ENCODE results near the gene CDCA3.

CDCA3 gene

GRCh38 chr12:6833189-6833890 is 17.7 kb downstream of the CDCA3 start:
- Histone ChIP-seq H3K27me3 (ENCODE audit: control insufficient read depth, insufficient read depth, low read length) (peaks cover 24% of the 10 kb centered on the region), H3K36me3 (ENCODE audit: control insufficient read depth, insufficient read depth, low read length) (no peaks in the 10 kb centered on the region), H3K4me3 (ENCODE audit: low read length) (no peak overlapping the region), H3K9me3 (ENCODE audit: control insufficient read depth, low read length) (no peaks in the 10 kb centered on the region), H3K4me1 (ENCODE audit: control insufficient read depth, insufficient read depth, low read length) (peaks cover 14% of the 10 kb centered on the region), H3K9ac (ENCODE audit: low read length) (no peak overlapping the region)

GRCh38 chr12:6832125-6832524 is 19.0 kb downstream of the CDCA3 start:
- no peaks in the 10 kb centered on the region for H3K9me3 ChIP-seq (ENCODE audit: control insufficient read depth, low read length)
- H3K4me1 ChIP-seq (ENCODE audit: control insufficient read depth, insufficient read depth, low read length): peaks cover 19% of the 10 kb centered on the region
- H3K27me3 ChIP-seq (ENCODE audit: control insufficient read depth, insufficient read depth, low read length): peaks cover 34% of the 10 kb centered on the region
- H3K36me3 ChIP-seq (ENCODE audit: control insufficient read depth, insufficient read depth, low read length): no peaks in the 10 kb centered on the region
- H3K9ac ChIP-seq (ENCODE audit: low read length): no peak overlapping the region
- no peak overlapping the region for H3K4me3 ChIP-seq (ENCODE audit: low read length)

GRCh38 chr12:6831450-6831995 is 19.6 kb downstream of the CDCA3 start:
- no peak overlapping the region for H3K9ac ChIP-seq (ENCODE audit: low read length)
- no peaks in the 10 kb centered on the region for H3K9me3 ChIP-seq (ENCODE audit: control insufficient read depth, low read length)
- H3K27me3 ChIP-seq (ENCODE audit: control insufficient read depth, insufficient read depth, low read length): peaks cover 40% of the 10 kb centered on the region
- peaks cover 21% of the 10 kb centered on the region for H3K4me1 ChIP-seq (ENCODE audit: control insufficient read depth, insufficient read depth, low read length)
- H3K36me3 ChIP-seq (ENCODE audit: control insufficient read depth, insufficient read depth, low read length): no peaks in the 10 kb centered on the region
- H3K4me3 ChIP-seq (ENCODE audit: low read length): no peak overlapping the region

- Histone ChIP-seq H3K9ac (ENCODE audit: low read length) (no peak overlapping the region), H3K36me3 (ENCODE audit: control insufficient read depth, insufficient read depth, low read length) (no peaks in the 10 kb centered on the region)
Measured at GRCh38 chr12:6830999-6831398, 20.1 kb downstream of the CDCA3 start.

GRCh38 chr12:6830286-6830890 is 20.7 kb downstream of the CDCA3 start:
- H3K36me3 ChIP-seq (ENCODE audit: control insufficient read depth, insufficient read depth, low read length): no peaks in the 10 kb centered on the region
- H3K9ac ChIP-seq (ENCODE audit: low read length): no peak overlapping the region

More at GRCh38 chr12:6830999-6831398, 20.1 kb downstream of the CDCA3 start:
- Histone ChIP-seq H3K4me1 (ENCODE audit: control insufficient read depth, insufficient read depth, low read length) (peaks cover 21% of the 10 kb centered on the region), H3K4me3 (ENCODE audit: low read length) (no peak overlapping the region), H3K9me3 (ENCODE audit: control insufficient read depth, low read length) (no peaks in the 10 kb centered on the region), H3K27me3 (ENCODE audit: control insufficient read depth, insufficient read depth, low read length) (peaks cover 45% of the 10 kb centered on the region)

GRCh38 chr12:6829536-6830220 is 21.4 kb downstream of the CDCA3 start:
- Histone ChIP-seq H3K36me3 (ENCODE audit: control insufficient read depth, insufficient read depth, low read length) (no peaks in the 10 kb centered on the region), H3K27me3 (ENCODE audit: control insufficient read depth, insufficient read depth, low read length) (peaks cover 59% of the 10 kb centered on the region), H3K9ac (ENCODE audit: low read length) (peak overlapping the region; percentile 73), H3K9me3 (ENCODE audit: control insufficient read depth, low read length) (no peaks in the 10 kb centered on the region), H3K4me3 (ENCODE audit: low read length) (no peak overlapping the region), H3K4me1 (ENCODE audit: control insufficient read depth, insufficient read depth, low read length) (peaks cover 17% of the 10 kb centered on the region)

More at GRCh38 chr12:6830286-6830890, 20.7 kb downstream of the CDCA3 start:
- Histone ChIP-seq H3K4me3 (ENCODE audit: low read length) (no peak overlapping the region), H3K9me3 (ENCODE audit: control insufficient read depth, low read length) (no peaks in the 10 kb centered on the region), H3K27me3 (ENCODE audit: control insufficient read depth, insufficient read depth, low read length) (peaks cover 51% of the 10 kb centered on the region), H3K4me1 (ENCODE audit: control insufficient read depth, insufficient read depth, low read length) (peaks cover 17% of the 10 kb centered on the region)

- peaks cover 66% of the 10 kb centered on the region for H3K27me3 ChIP-seq (ENCODE audit: control insufficient read depth, insufficient read depth, low read length)
- H3K4me3 ChIP-seq (ENCODE audit: low read length): peak overlapping the region; percentile 50
- H3K9ac ChIP-seq (ENCODE audit: low read length): peak overlapping the region; percentile 73
- peaks cover 17% of the 10 kb centered on the region for H3K4me1 ChIP-seq (ENCODE audit: control insufficient read depth, insufficient read depth, low read length)
- no peaks in the 10 kb centered on the region for H3K9me3 ChIP-seq (ENCODE audit: control insufficient read depth, low read length)
- no peaks in the 10 kb centered on the region for H3K36me3 ChIP-seq (ENCODE audit: control insufficient read depth, insufficient read depth, low read length)
Measured at GRCh38 chr12:6828781-6829535, 22.1 kb downstream of the CDCA3 start.

- no peaks in the 10 kb centered on the region for H3K9me3 ChIP-seq (ENCODE audit: control insufficient read depth, low read length)
- peaks cover 74% of the 10 kb centered on the region for H3K27me3 ChIP-seq (ENCODE audit: control insufficient read depth, insufficient read depth, low read length)
- H3K4me1 ChIP-seq (ENCODE audit: control insufficient read depth, insufficient read depth, low read length): peaks cover 17% of the 10 kb centered on the region
- H3K4me3 ChIP-seq (ENCODE audit: low read length): peak within 1 kb of the TSS; percentile 50
- H3K9ac ChIP-seq (ENCODE audit: low read length): peak within 1 kb of the TSS; percentile 73
- H3K36me3 ChIP-seq (ENCODE audit: control insufficient read depth, insufficient read depth, low read length): no peaks in the 10 kb centered on the region
Measured at GRCh38 chr12:6827982-6828780, 22.9 kb downstream of the CDCA3 start, which contains the start of gene P3H3. TSS of gene P3H3 (plus strand) at chr12:6828407. CDS start at chr12:6828441, 34 bp downstream.

GRCh38 chr12:6827437-6827911 is 23.6 kb downstream of the CDCA3 start:
- no peak overlapping the region for H3K4me3 ChIP-seq (ENCODE audit: low read length)
- H3K36me3 ChIP-seq (ENCODE audit: control insufficient read depth, insufficient read depth, low read length): no peaks in the 10 kb centered on the region
- peaks cover 17% of the 10 kb centered on the region for H3K4me1 ChIP-seq (ENCODE audit: control insufficient read depth, insufficient read depth, low read length)
- H3K27me3 ChIP-seq (ENCODE audit: control insufficient read depth, insufficient read depth, low read length): peaks cover 79% of the 10 kb centered on the region
- no peaks in the 10 kb centered on the region for H3K9me3 ChIP-seq (ENCODE audit: control insufficient read depth, low read length)
- no peak overlapping the region for H3K9ac ChIP-seq (ENCODE audit: low read length)

- H3K27me3 ChIP-seq (ENCODE audit: control insufficient read depth, insufficient read depth, low read length): peaks cover 85% of the 10 kb centered on the region
- H3K9me3 ChIP-seq (ENCODE audit: control insufficient read depth, low read length): no peaks in the 10 kb centered on the region
- no peak overlapping the region for H3K9ac ChIP-seq (ENCODE audit: low read length)
- peaks cover 17% of the 10 kb centered on the region for H3K4me1 ChIP-seq (ENCODE audit: control insufficient read depth, insufficient read depth, low read length)
- H3K36me3 ChIP-seq (ENCODE audit: control insufficient read depth, insufficient read depth, low read length): no peaks in the 10 kb centered on the region
- no peak overlapping the region for H3K4me3 ChIP-seq (ENCODE audit: low read length)
Measured at GRCh38 chr12:6826734-6827436, 24.2 kb downstream of the CDCA3 start.
